NCI-H1417 treated with DMSO at 0.1 percent for 48 hours (cell line): ENCODE results near the gene MTMR1.

Experiments used
- DNase-seq: peaks from one replicate; lab custom pipeline; 2025; lab: John Stamatoyannopoulos, UW

The MTMR1 gene

GRCh38 chrX:150779385-150779784, 86.2 kb downstream of the MTMR1 start:
- no peak for DNase-seq

GRCh38 chrX:150781677-150782076, 88.5 kb downstream of the MTMR1 start:
- DNase-seq = no peak

- DNase-seq = no peak
Observed at GRCh38 chrX:150790021-150790420, 96.8 kb downstream of the MTMR1 start.

- no peak for DNase-seq
Observed at GRCh38 chrX:150792949-150793527, 99.8 kb downstream of the MTMR1 start.

- no peak for DNase-seq
Observed at GRCh38 chrX:150805736-150806135, 112.5 kb downstream of the MTMR1 start.

- no peak for DNase-seq
Observed at GRCh38 chrX:150806827-150807226, 113.6 kb downstream of the MTMR1 start.

- DNase-seq = no peak
Observed at GRCh38 chrX:150813922-150814321, 120.7 kb downstream of the MTMR1 start.
